GM12873 (cell line): ENCODE data around the gene SLC22A17.

Experiments used
- CTCF ChIP-seq: IDR thresholded peaks from 2 replicates; pipeline ENCODE4 v1.5.1; 2012; ENCODE audit warnings: low read depth, mild to moderate bottlenecking, moderate library complexity, low read length, control low read depth; ENCODE audit not compliant: insufficient read depth; ENCODE audit errors: missing control alignments

The SLC22A17 gene

GRCh38 chr14:23384364-23385080 lies 31.8 kb upstream of the SLC22A17 start:
- TF ChIP-seq CTCF, result no peak

GRCh38 chr14:23382731-23383440 lies 30.2 kb upstream of the SLC22A17 start:
- no peak for TF ChIP-seq CTCF

- no peak for TF ChIP-seq CTCF
Measured at GRCh38 chr14:23382276-23382675, 29.6 kb upstream of the SLC22A17 start.

GRCh38 chr14:23381871-23382270 lies 29.2 kb upstream of the SLC22A17 start:
- no peak for TF ChIP-seq CTCF

- no peak for TF ChIP-seq CTCF
Measured at GRCh38 chr14:23380976-23381375, 28.3 kb upstream of the SLC22A17 start.

- no peak for TF ChIP-seq CTCF
Measured at GRCh38 chr14:23380197-23380914, 27.7 kb upstream of the SLC22A17 start.

GRCh38 chr14:23379366-23380196 lies 26.9 kb upstream of the SLC22A17 start:
- peak; percentile 98 for TF ChIP-seq CTCF
